Activated naive CD4-positive, alpha-beta T cell treated with Interleukin-2 at 50 U/mL for 16 hours (primary cell): ENCODE results near the gene SLC5A5.

ENCODE experiments used
- DNase-seq: peaks from one replicate; pipeline ENCODE4 v3.0.0-alpha.2; 2020

SLC5A5 gene

GRCh38 chr19:17871878-17872250 lies at the start of gene SLC5A5:
Gene SLC5A5, plus strand, starts transcription at chr19:17871945. Its CDS starts 375 bp downstream, at chr19:17872320.
- DNase-seq, result peak; percentile 18

- no peak for DNase-seq
Measured at GRCh38 chr19:17824339-17824738, 47.4 kb upstream of the SLC5A5 start.

GRCh38 chr19:17826508-17827056 lies 45.2 kb upstream of the SLC5A5 start:
- DNase-seq, result no peak

GRCh38 chr19:17829855-17830566 lies 41.7 kb upstream of the SLC5A5 start:
- DNase-seq, result no peak

- DNase-seq, result peak; percentile 31
Measured at GRCh38 chr19:17830567-17831418, 41.0 kb upstream of the SLC5A5 start.

GRCh38 chr19:17831419-17831888 lies 40.3 kb upstream of the SLC5A5 start:
- DNase-seq, result no peak

- DNase-seq, result no peak
Measured at GRCh38 chr19:17832443-17833208, 39.1 kb upstream of the SLC5A5 start.

- DNase-seq, result no peak
Measured at GRCh38 chr19:17834350-17835181, 37.2 kb upstream of the SLC5A5 start.

GRCh38 chr19:17835182-17836006 lies 36.4 kb upstream of the SLC5A5 start:
- DNase-seq, result no peak

GRCh38 chr19:17836530-17836929 lies 35.2 kb upstream of the SLC5A5 start:
- DNase-seq, result no peak

GRCh38 chr19:17837972-17838371 lies 33.8 kb upstream of the SLC5A5 start:
- DNase-seq, result no peak

- no peak for DNase-seq
Measured at GRCh38 chr19:17840019-17840418, 31.7 kb upstream of the SLC5A5 start.

- DNase-seq, result no peak
Measured at GRCh38 chr19:17841371-17841809, 30.4 kb upstream of the SLC5A5 start.

GRCh38 chr19:17841810-17842662 lies 29.7 kb upstream of the SLC5A5 start:
- DNase-seq, result peak; percentile 50

GRCh38 chr19:17842663-17843291 lies 29.0 kb upstream of the SLC5A5 start:
- DNase-seq, result no peak

GRCh38 chr19:17843292-17843827 lies 28.4 kb upstream of the SLC5A5 start:
- no peak for DNase-seq

- DNase-seq, result no peak
Measured at GRCh38 chr19:17843908-17844490, 27.7 kb upstream of the SLC5A5 start.

GRCh38 chr19:17846146-17846545 lies 25.6 kb upstream of the SLC5A5 start:
- peak; percentile 54 for DNase-seq
